A673 (cell line): Measurements from ENCODE around the gene IQCK. TPM values are rescaled to one million over a fixed set of nuclear protein-coding genes. Genes with fewer than 3 reads are reported as not detected.

Source experiments
- BruUV-seq: library from RNA; stranded (reverse); fragments of 400-500 nt; replicated peaks from 2 replicates; lab custom pipeline; 2021; lab: Mats Ljungman, UMichigan
- CTCF ChIA-PET: fragments of 300-600 bp; sonication (Branson Sonifier 250); formaldehyde crosslinking; loops from one replicate; lab custom pipeline; 2022; ENCODE audit warnings: antibody characterized with exemption; lab: Charles Lee
- POLR2A ChIA-PET: fragments of 300-600 bp; sonication (Branson Sonifier 250); formaldehyde crosslinking; loops from one replicate; lab custom pipeline; 2022; ENCODE audit warnings: antibody characterized with exemption; ENCODE audit not compliant: low non-redundant PET; lab: Charles Lee
- DNase-seq: peaks from one replicate; pipeline ENCODE4 v3.0.0-alpha.2; 2015; ENCODE audit warnings: low spot score
- H3K27ac ChIP-seq: fragments of 200-600 bp; sonication (generic); 2 replicates; pipeline ENCODE4 v1.5.1; 2016; ENCODE audit warnings: mixed run types, low read depth, mild to moderate bottlenecking, mixed read lengths, antibody characterized with exemption, low read length; ENCODE audit not compliant: poor library complexity, severe bottlenecking
- H3K27me3 ChIP-seq: fragments of 200-600 bp; sonication (generic); replicated peaks from 2 replicates; pipeline ENCODE4 v1.6.1; 2017; ENCODE audit warnings: mixed run types, low read depth, mild to moderate bottlenecking, mixed read lengths, antibody characterized with exemption, low read length; ENCODE audit not compliant: insufficient read depth, poor library complexity
- H3K36me3 ChIP-seq: fragments of 200-600 bp; sonication (generic); 2 replicates; pipeline ENCODE4 v1.6.1; 2016; ENCODE audit warnings: mixed run types, mild to moderate bottlenecking, mixed read lengths, antibody characterized with exemption, low read length; ENCODE audit not compliant: insufficient read depth, poor library complexity, severe bottlenecking
- H3K4me1 ChIP-seq: fragments of 200-600 bp; sonication (generic); 2 replicates; pipeline ENCODE4 v1.6.1; 2017; ENCODE audit warnings: mixed run types, mild to moderate bottlenecking, mixed read lengths, antibody characterized with exemption, low read length; ENCODE audit not compliant: insufficient read depth, poor library complexity, severe bottlenecking
- H3K4me3 ChIP-seq: fragments of 200-600 bp; sonication (generic); 2 replicates; pipeline ENCODE4 v1.5.1; 2016; ENCODE audit warnings: low read depth, mixed run types, mild to moderate bottlenecking, mixed read lengths, low read length; ENCODE audit not compliant: poor library complexity, severe bottlenecking
- H3K9me3 ChIP-seq: fragments of 200-600 bp; sonication (generic); 2 replicates; pipeline ENCODE4 v1.6.1; 2016; ENCODE audit warnings: mixed run types, low read depth, mild to moderate bottlenecking, mixed read lengths, antibody characterized with exemption, low read length; ENCODE audit not compliant: poor library complexity, severe bottlenecking
- EZH2 ChIP-seq: fragments of 200-600 bp; sonication (generic); IDR thresholded peaks from 2 replicates; pipeline ENCODE4 v1.6.1; 2017; ENCODE audit warnings: borderline replicate concordance, low read depth, mild to moderate bottlenecking, mixed read lengths, antibody characterized with exemption, low read length; ENCODE audit not compliant: poor library complexity, severe bottlenecking
- intact Hi-C: fragments of 100-400 bp; cut with micrococcal nuclease; formaldehyde crosslinking; loops from one replicate; pipeline ENCODE4 v1.10.0; 2022; ENCODE audit not compliant: unreplicated experiment
- total RNA-seq: library from RNA; stranded (reverse); gene quantifications from 2 replicates; pipeline ENCODE4 v1.2.3, GENCODE V29; 2021
- TF ChIP-seq, protein P1 (sequence below): fragments of 300-800, 200-600 bp; sonication (generic); conservative IDR thresholded peaks from 2 replicates; pipeline ENCODE4 v1.5.1; 2017; ENCODE audit warnings: low read depth, mild to moderate bottlenecking, antibody characterized with exemption, low read length, moderate library complexity, mixed read lengths

The IQCK gene
- total RNA-seq, 1 experiment from 2014 or later = 11.2 TPM

DNA sequence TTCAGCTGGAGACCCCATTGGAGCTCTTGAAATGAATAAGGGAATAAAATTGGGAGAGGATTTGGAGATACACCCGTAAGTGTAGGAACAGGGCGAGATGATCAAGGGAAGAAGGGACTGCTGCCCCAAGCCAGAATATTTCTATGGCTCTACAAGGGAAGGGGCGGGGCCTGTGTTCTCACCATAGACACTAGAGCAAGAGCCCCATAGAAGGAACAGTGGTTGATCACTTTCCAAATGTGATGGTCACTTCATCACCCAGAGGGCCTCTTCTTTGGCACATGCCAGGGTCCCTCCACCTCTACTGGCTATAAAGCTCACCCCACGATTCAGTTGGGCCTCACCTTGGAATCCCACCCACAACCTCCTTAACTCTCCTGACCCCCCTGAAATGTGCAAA, 141.5 kb downstream of the IQCK start:
- Histone ChIP-seq H3K27ac (no peak overlapping the region), H3K4me1 (no peaks in the 10 kb centered on the region), H3K36me3 (no peaks in the 10 kb centered on the region), H3K27me3 (no peaks in the 10 kb centered on the region), H3K9me3 (no peaks in the 10 kb centered on the region), H3K4me3 (no peak overlapping the region)
- TF ChIP-seq EZH2 = no peak
- TF ChIP-seq, protein P1, sequence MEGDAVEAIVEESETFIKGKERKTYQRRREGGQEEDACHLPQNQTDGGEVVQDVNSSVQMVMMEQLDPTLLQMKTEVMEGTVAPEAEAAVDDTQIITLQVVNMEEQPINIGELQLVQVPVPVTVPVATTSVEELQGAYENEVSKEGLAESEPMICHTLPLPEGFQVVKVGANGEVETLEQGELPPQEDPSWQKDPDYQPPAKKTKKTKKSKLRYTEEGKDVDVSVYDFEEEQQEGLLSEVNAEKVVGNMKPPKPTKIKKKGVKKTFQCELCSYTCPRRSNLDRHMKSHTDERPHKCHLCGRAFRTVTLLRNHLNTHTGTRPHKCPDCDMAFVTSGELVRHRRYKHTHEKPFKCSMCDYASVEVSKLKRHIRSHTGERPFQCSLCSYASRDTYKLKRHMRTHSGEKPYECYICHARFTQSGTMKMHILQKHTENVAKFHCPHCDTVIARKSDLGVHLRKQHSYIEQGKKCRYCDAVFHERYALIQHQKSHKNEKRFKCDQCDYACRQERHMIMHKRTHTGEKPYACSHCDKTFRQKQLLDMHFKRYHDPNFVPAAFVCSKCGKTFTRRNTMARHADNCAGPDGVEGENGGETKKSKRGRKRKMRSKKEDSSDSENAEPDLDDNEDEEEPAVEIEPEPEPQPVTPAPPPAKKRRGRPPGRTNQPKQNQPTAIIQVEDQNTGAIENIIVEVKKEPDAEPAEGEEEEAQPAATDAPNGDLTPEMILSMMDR = no peak
- no TSS peak for BruUV-seq
- POLR2A ChIA-PET = no interaction called here
- CTCF ChIA-PET = no interaction called here
- DNase-seq = no peak
- intact Hi-C loops = no loop called here

DNA sequence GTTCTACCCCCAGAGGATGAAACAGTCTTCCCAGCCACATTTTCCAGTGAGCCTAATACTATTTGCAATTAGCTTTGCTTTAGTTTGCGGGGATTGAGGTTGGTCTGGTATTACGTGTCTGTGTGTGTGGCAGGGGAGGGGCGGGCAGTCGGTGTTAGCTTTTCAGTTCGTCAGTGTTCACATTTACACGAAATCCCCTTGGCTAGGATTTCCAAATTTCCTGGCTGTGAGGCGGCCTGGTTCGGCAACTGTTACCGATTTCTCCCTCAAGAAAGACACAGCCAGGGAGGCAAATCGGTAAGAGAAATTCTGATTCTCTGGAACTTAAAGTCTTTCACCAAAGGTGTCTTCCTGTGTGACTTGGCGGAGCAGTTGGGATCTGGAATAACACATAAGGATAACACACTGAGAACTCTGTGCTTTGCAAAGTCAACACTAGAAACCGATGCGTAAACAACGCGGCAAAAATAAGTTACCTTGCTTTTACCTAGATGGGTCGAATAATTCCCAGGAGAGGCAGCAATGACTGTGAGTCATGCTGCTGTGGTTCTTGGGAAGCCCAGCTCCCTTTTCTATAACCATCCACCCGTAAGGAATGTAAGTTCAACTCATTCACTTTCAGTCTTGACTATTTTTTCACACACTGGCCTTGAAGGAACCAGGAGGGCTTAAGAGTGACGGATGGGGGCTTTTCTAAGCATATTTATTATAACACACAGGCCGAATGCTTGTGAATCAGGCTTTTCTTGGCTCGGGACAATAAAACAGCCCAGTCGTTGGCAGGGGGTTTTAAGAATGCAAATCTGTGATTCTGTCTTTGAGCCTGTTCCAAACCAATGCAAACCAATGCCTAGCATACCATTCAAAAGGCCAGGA, 142.3 kb downstream of the IQCK start:
- H3K9me3 ChIP-seq = no peaks in the 10 kb centered on the region
- ChIA-PET CTCF (no interaction called here), POLR2A (no interaction called here)
- H3K36me3 ChIP-seq = no peaks in the 10 kb centered on the region
- no peak for DNase-seq
- intact Hi-C loops = no loop called here
- H3K27ac ChIP-seq = no peak overlapping the region
- BruUV-seq = no TSS peak
- H3K4me3 ChIP-seq = no peak overlapping the region
- no peaks in the 10 kb centered on the region for H3K27me3 ChIP-seq
- no peaks in the 10 kb centered on the region for H3K4me1 ChIP-seq
- TF ChIP-seq EZH2 = no peak
- TF ChIP-seq, protein P1 = no peak

DNA sequence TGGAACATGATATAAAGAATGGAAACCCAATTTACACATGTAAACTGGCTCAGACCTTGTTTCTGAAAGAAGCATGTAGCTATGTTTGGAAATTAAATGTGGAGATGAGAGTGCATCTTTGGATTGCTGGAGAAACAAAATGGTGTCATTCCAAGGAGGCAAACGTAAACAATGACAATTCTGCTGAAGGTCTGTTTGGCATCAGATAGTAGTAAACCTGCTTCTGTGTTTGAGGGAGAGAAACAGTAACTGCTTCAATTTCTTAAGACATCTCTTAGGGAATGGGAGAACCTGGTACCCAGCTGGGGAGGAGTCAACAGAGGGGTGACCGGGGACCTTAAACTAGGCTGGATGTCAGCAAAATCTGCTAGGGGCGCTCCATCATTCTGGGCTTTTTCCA, 143.1 kb downstream of the IQCK start:
- Histone ChIP-seq H3K9me3 (no peaks in the 10 kb centered on the region), H3K4me3 (no peak overlapping the region), H3K27me3 (no peaks in the 10 kb centered on the region), H3K4me1 (no peaks in the 10 kb centered on the region), H3K36me3 (no peaks in the 10 kb centered on the region), H3K27ac (no peak overlapping the region)
- intact Hi-C loops = no loop called here
- BruUV-seq = no TSS peak
- POLR2A ChIA-PET = no interaction called here
- CTCF ChIA-PET = no interaction called here
- TF ChIP-seq, protein P1 = no peak
- TF ChIP-seq EZH2 = no peak
- DNase-seq = no peak
